Breast epithelium (tissue), 4 donors: ENCODE measurements around the gene PSD2. TPM values are rescaled to one million over a fixed set of nuclear protein-coding genes. Genes with fewer than 3 reads are reported as not detected.

Experiments
- DNase-seq, 2 donors: peaks; one replicate each; pipeline ENCODE4 v3.0.0-alpha.2; 2019; ENCODE audit warnings: low spot score in 2 of 2
- H3K27ac ChIP-seq, 2 donors: fragments of 200-600 bp; sonication (generic) in 1 of 2; one replicate each; pipeline ENCODE4 v1.5.1; 2016 to 2019; ENCODE audit warnings: mild to moderate bottlenecking in 1 of 2
- H3K27me3 ChIP-seq, 2 donors: fragments of 200-600 bp; sonication (generic) in 1 of 2; one replicate each; pipeline versions ENCODE4 v1.5.1 to v1.6.0; 2017 to 2019; ENCODE audit warnings: control low read depth in 1 of 2, mild to moderate bottlenecking in 1 of 2
- H3K36me3 ChIP-seq: fragments of 200-600 bp; one replicate; pipeline ENCODE4 v1.5.1; 2019
- H3K4me1 ChIP-seq, 2 donors: fragments of 200-600 bp; sonication (generic); one replicate each; pipeline ENCODE4 v1.5.1; 2016 to 2019; ENCODE audit warnings: control low read depth in 1 of 2
- H3K4me3 ChIP-seq, 3 donors: fragments of 200-600 bp; sonication (generic); 1 replicate in 2 of 3; 2 replicates in 1 of 3; pipeline ENCODE4 v1.5.1; 2016 to 2019; ENCODE audit warnings: mild to moderate bottlenecking in 3 of 3, moderate library complexity in 2 of 3
- H3K9me3 ChIP-seq, 2 donors: fragments of 200-600 bp; sonication (generic) in 1 of 2; one replicate each; pipeline ENCODE4 v1.5.1; 2016 to 2019; ENCODE audit warnings: control low read depth in 1 of 2
- CTCF ChIP-seq, 3 donors: fragments of 450-650 bp; IDR thresholded peaks; one replicate each; pipeline ENCODE4 v1.5.1; 2016 to 2017; ENCODE audit warnings: antibody characterized with exemption in 3 of 3, mild to moderate bottlenecking in 3 of 3, moderate library complexity in 3 of 3
- POLR2A ChIP-seq: fragments of 450-650 bp; IDR thresholded peaks from one replicate; pipeline ENCODE4 v1.6.1; 2016; ENCODE audit warnings: antibody characterized with exemption, mild to moderate bottlenecking, moderate library complexity
- POLR2AphosphoS5 ChIP-seq, 3 donors: sonication (generic); formaldehyde crosslinking; IDR thresholded peaks; one replicate each; pipeline ENCODE4 v1.6.1; 2017; ENCODE audit warnings: antibody characterized with exemption in 3 of 3
- intact Hi-C: fragments of 100-400 bp; cut with DNase I; formaldehyde crosslinking; loops from one replicate; pipeline ENCODE4 v1.15.1; 2023; ENCODE audit warnings: low total_unique reads
- total RNA-seq, 3 donors: library from RNA; depleted of rRNA; stranded (reverse); fragments of >200 nt; gene quantifications; one replicate each; pipeline ENCODE4 v1.1.0, GENCODE V29; 2016

The PSD2 gene
- total RNA-seq, 3 donors from 2014 or later: 0.66 to 1.8 TPM; not detected in 1

GRCh38 chr5:139812836-139813805 lies 17.5 kb downstream of the PSD2 start:
- Histone ChIP-seq H3K4me3 (no peak overlapping the region), H3K4me1 (no peaks in the 10 kb centered on the region), H3K27me3 (no peaks in the 10 kb centered on the region), H3K9me3 (no peaks in the 10 kb centered on the region), H3K27ac (no peak overlapping the region), H3K36me3 (no peaks in the 10 kb centered on the region)
- no peak for DNase-seq
- intact Hi-C loops: no loop called here
- TF ChIP-seq POLR2AphosphoS5 (IDR thresholded peaks at IDR 0.05): no peak
- TF ChIP-seq POLR2A: no peak
- no peak for TF ChIP-seq CTCF (IDR thresholded peaks at IDR 0.05)

- no peaks in the 10 kb centered on the region for H3K4me1 ChIP-seq
- intact Hi-C loops: no loop called here
- TF ChIP-seq POLR2AphosphoS5 (IDR thresholded peaks at IDR 0.05) (no peak), CTCF (IDR thresholded peaks at IDR 0.05) (no peak), POLR2A (no peak)
- peaks cover 0 to 4% of the 10 kb centered on the region in 2 donors for H3K9me3 ChIP-seq
- no peak for DNase-seq
- H3K27me3 ChIP-seq: no peaks in the 10 kb centered on the region
- no peaks in the 10 kb centered on the region for H3K36me3 ChIP-seq
- no peak overlapping the region for H3K4me3 ChIP-seq
- H3K27ac ChIP-seq: no peak overlapping the region
Observed at GRCh38 chr5:139814191-139814601, 18.6 kb downstream of the PSD2 start.

- TF ChIP-seq POLR2A: no peak
- no peak for TF ChIP-seq CTCF (IDR thresholded peaks at IDR 0.05)
- TF ChIP-seq POLR2AphosphoS5 (IDR thresholded peaks at IDR 0.05): no peak
- no peaks in the 10 kb centered on the region for H3K27me3 ChIP-seq
- intact Hi-C loops: no loop called here
- no peaks in the 10 kb centered on the region for H3K4me1 ChIP-seq
- H3K36me3 ChIP-seq: no peaks in the 10 kb centered on the region
- peaks cover 0 to 5% of the 10 kb centered on the region in 2 donors for H3K9me3 ChIP-seq
- no peak for DNase-seq
- H3K27ac ChIP-seq: no peak overlapping the region
- H3K4me3 ChIP-seq: no peak overlapping the region
Observed at GRCh38 chr5:139814704-139815280, 19.2 kb downstream of the PSD2 start.

- intact Hi-C loops: no loop called here
Observed at GRCh38 chr5:139816566-139816965, 21.0 kb downstream of the PSD2 start.

More at GRCh38 chr5:139816566-139816965, 21.0 kb downstream of the PSD2 start:
- no peak overlapping the region for H3K4me3 ChIP-seq
- DNase-seq: no peak
- no peak overlapping the region for H3K27ac ChIP-seq
- no peak for TF ChIP-seq POLR2AphosphoS5 (IDR thresholded peaks at IDR 0.05)
- TF ChIP-seq CTCF (IDR thresholded peaks at IDR 0.05): no peak
- TF ChIP-seq POLR2A: no peak
- peaks cover 0 to 5% of the 10 kb centered on the region in 2 donors for H3K9me3 ChIP-seq
- no peaks in the 10 kb centered on the region for H3K36me3 ChIP-seq
- H3K4me1 ChIP-seq: no peaks in the 10 kb centered on the region
- H3K27me3 ChIP-seq: no peaks in the 10 kb centered on the region
